Liver (tissue), 3 donors: ENCODE data around the gene FGF1.

ENCODE experiments used
- FOXA1 ChIP-seq: IDR thresholded peaks from 2 replicates; pipeline ENCODE4 v1.6.1; 2016; ENCODE audit warnings: antibody characterized with exemption
- RAD21 ChIP-seq, 2 donors: IDR thresholded peaks; 2 replicates each; pipeline ENCODE4 v1.6.1; 2016; ENCODE audit warnings: antibody characterized with exemption in 2 of 2, mild to moderate bottlenecking in 2 of 2
- SP1 ChIP-seq: IDR thresholded peaks from 2 replicates; pipeline ENCODE4 v1.6.1; 2018; ENCODE audit warnings: antibody characterized with exemption, mild to moderate bottlenecking
- TF ChIP-seq, protein P1 (sequence below): IDR thresholded peaks from 2 replicates; pipeline ENCODE4 v1.6.1; 2016; ENCODE audit warnings: antibody characterized with exemption
- TF ChIP-seq, protein P2 (sequence below): fragments of 150-350 bp; IDR thresholded peaks from 2 replicates; pipeline ENCODE4 v1.5.1; 2017; ENCODE audit warnings: improper control_type of control experiment, low read depth, low read length; ENCODE audit not compliant: missing input control
- TF ChIP-seq, protein P3 (sequence below): IDR thresholded peaks from 2 replicates; pipeline ENCODE4 v1.6.1; 2016; ENCODE audit warnings: antibody characterized with exemption
- donor health status: healthy.
- donor health status: healthy.

DNA sequence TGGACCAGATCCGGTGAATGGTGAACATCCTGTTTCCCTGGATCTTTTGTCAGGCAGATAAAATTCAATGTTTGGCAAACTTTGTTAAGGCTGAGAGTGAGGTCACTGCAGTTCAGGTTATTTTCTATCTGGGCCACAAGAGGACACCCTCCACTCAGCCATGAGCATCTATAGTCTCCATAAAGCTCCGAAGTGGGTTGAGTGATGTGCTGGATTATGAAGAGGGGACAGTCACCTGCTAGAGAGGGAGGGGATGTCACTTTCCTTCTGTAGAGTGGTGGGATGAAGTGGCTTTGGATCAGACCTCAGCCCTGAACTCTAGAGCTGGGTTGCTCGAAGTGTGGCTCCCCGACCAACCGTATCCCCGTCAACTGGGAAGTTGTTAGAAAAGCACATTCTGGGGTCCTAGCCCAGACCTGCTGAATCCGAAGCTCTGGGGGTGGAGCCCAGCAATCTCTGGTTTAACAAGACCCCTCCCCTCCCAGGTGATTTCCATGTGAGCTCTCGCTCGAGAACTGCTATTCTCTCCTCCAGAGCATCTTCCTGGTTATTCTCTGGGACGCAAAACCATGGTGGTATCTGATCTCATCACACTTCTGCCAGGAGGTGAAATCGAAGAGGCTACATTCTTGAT is 31.8 kb upstream of the FGF1 start:
- TF ChIP-seq, protein P1, sequence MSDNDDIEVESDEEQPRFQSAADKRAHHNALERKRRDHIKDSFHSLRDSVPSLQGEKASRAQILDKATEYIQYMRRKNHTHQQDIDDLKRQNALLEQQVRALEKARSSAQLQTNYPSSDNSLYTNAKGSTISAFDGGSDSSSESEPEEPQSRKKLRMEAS: no peak
- TF ChIP-seq, protein P2, sequence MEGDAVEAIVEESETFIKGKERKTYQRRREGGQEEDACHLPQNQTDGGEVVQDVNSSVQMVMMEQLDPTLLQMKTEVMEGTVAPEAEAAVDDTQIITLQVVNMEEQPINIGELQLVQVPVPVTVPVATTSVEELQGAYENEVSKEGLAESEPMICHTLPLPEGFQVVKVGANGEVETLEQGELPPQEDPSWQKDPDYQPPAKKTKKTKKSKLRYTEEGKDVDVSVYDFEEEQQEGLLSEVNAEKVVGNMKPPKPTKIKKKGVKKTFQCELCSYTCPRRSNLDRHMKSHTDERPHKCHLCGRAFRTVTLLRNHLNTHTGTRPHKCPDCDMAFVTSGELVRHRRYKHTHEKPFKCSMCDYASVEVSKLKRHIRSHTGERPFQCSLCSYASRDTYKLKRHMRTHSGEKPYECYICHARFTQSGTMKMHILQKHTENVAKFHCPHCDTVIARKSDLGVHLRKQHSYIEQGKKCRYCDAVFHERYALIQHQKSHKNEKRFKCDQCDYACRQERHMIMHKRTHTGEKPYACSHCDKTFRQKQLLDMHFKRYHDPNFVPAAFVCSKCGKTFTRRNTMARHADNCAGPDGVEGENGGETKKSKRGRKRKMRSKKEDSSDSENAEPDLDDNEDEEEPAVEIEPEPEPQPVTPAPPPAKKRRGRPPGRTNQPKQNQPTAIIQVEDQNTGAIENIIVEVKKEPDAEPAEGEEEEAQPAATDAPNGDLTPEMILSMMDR: peak; percentile 73
- TF ChIP-seq FOXA1 (no peak), SP1 (peak; percentile 29), RAD21 (IDR thresholded peaks at IDR 0.05) (peak; percentile 94 to 97)
- TF ChIP-seq, protein P3, sequence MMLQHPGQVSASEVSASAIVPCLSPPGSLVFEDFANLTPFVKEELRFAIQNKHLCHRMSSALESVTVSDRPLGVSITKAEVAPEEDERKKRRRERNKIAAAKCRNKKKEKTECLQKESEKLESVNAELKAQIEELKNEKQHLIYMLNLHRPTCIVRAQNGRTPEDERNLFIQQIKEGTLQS: no peak
